Measurements from ENCODE around the gene PHLDA1. TPM values are rescaled to one million over a fixed set of nuclear protein-coding genes. Genes with fewer than 3 reads are reported as not detected.
A peak's percentile ranks its signal among the peaks of the same experiment; 100 is the strongest.

PHLDA1 gene
- total and polyA plus RNA-seq, 10 of the 15 experiments (the other 5 are each of a cell fraction or from before 2014, with no cell fraction given), result 0.66 to 14.2 (median 1.3) TPM

- ATAC-seq, result no peak
- WGBS (ENCODE audit: insufficient coverage, insufficient replicate concordance, low lambda C conversion rate, missing lambda C conversion rate), result 2% methylated on average over 26 of the region's 26 CpGs
- H3K4me3 ChIP-seq, result peak overlapping the region; percentile 85
- peak overlapping the region; percentile 100 for H3K4me2 ChIP-seq (ENCODE audit: control insufficient read depth, insufficient read depth)
- POLR2A ChIA-PET, result interaction anchor here (0.6 to 8.9 kb wide), 22 partner anchors 9 to 547 kb away, joined by 3 to 111 read pairs (median 4); partner anchors contain the start of genes BBS10 and NAP1L1
- peak overlapping the region; percentile 34; the same call in 1 of the 2 replicates for H3K9ac ChIP-seq (ENCODE audit: control insufficient read depth, insufficient read depth, low read length)
- no peak for FAIRE-seq
- RAD21 ChIA-PET (ENCODE audit: unreplicated experiment), result interaction anchor here (0.6 to 9.8 kb wide), 55 partner anchors 9 to 549 kb away, joined by 3 to 144 read pairs (median 4); partner anchors contain the start of genes BBS10, GLIPR1 and KRR1
- no peaks in the 10 kb centered on the region for H3K79me2 ChIP-seq (ENCODE audit: control insufficient read depth, insufficient read depth, low read length)
- H3K9me3 ChIP-seq (replicated peaks; ENCODE audit: control insufficient read depth, insufficient read depth, low read length), result no peaks in the 10 kb centered on the region
- no peaks in the 10 kb centered on the region for H4K20me1 ChIP-seq (ENCODE audit: control insufficient read depth, insufficient read depth)
- H3K27ac ChIP-seq (ENCODE audit: control insufficient read depth, insufficient read depth), result no peak overlapping the region; the same call in 1 of the 2 replicates
- peaks cover 17% of the 10 kb centered on the region for H3K4me1 ChIP-seq (ENCODE audit: control insufficient read depth, insufficient read depth, low read length)
- DNase-seq (ENCODE audit: low read depth, low spot score), result no peak
- no peaks in the 10 kb centered on the region; a peak in 1 of 4 replicates for H3K27me3 ChIP-seq (replicated peaks in 1 of 2; ENCODE audit: control insufficient read depth in 2 of 2, insufficient read depth in 2 of 2, low read length in 1 of 2)
- SMC1A ChIA-PET (ENCODE audit: uncharacterized antibody, unreplicated experiment), result interaction anchor here (0.6 to 17.8 kb wide), 29 partner anchors 10 to 551 kb away, joined by 3 to 327 read pairs (median 4); partner anchors contain the start of gene BBS10
- H3K36me3 ChIP-seq (ENCODE audit: control insufficient read depth in 2 of 2, insufficient read depth in 2 of 2, low read length in 1 of 2), result no peaks in the 10 kb centered on the region
- CTCF ChIA-PET, result interaction anchor here (0.9 to 10.1 kb wide), 31 partner anchors 10 to 547 kb away, joined by 3 to 144 read pairs (median 6); partner anchors contain the start of genes BBS10 and KRR1
- intact Hi-C loops (cut with micrococcal nuclease; ENCODE audit: unreplicated experiment), result loop anchor here (1.0 to 5.0 kb wide), 11 partner anchors 49 to 519 kb away; partner anchors contain the start of genes BBS10 and KRR1
- no peak for TF ChIP-seq CREB1 (IDR thresholded peaks at IDR 0.05; ENCODE audit: low read depth)
- no peak for TF ChIP-seq IRF4 (IDR thresholded peaks at IDR 0.05; ENCODE audit: low read depth, low read length)
- TF ChIP-seq, protein P1, sequence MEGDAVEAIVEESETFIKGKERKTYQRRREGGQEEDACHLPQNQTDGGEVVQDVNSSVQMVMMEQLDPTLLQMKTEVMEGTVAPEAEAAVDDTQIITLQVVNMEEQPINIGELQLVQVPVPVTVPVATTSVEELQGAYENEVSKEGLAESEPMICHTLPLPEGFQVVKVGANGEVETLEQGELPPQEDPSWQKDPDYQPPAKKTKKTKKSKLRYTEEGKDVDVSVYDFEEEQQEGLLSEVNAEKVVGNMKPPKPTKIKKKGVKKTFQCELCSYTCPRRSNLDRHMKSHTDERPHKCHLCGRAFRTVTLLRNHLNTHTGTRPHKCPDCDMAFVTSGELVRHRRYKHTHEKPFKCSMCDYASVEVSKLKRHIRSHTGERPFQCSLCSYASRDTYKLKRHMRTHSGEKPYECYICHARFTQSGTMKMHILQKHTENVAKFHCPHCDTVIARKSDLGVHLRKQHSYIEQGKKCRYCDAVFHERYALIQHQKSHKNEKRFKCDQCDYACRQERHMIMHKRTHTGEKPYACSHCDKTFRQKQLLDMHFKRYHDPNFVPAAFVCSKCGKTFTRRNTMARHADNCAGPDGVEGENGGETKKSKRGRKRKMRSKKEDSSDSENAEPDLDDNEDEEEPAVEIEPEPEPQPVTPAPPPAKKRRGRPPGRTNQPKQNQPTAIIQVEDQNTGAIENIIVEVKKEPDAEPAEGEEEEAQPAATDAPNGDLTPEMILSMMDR (IDR thresholded peaks at IDR 0.05 in 2 of 3, conservative IDR thresholded peaks at IDR 0.05 in 1 of 3; ENCODE audit: control insufficient read depth in 2 of 3, extremely low read depth in 1 of 3, insufficient read depth in 1 of 3, low read depth in 3 of 3, low read length in 3 of 3), result no peak
- TF ChIP-seq DPF2 (IDR thresholded peaks at IDR 0.05), result peak; percentile 4; the same call in 1 of the 2 replicates
- TF ChIP-seq, protein P2, sequence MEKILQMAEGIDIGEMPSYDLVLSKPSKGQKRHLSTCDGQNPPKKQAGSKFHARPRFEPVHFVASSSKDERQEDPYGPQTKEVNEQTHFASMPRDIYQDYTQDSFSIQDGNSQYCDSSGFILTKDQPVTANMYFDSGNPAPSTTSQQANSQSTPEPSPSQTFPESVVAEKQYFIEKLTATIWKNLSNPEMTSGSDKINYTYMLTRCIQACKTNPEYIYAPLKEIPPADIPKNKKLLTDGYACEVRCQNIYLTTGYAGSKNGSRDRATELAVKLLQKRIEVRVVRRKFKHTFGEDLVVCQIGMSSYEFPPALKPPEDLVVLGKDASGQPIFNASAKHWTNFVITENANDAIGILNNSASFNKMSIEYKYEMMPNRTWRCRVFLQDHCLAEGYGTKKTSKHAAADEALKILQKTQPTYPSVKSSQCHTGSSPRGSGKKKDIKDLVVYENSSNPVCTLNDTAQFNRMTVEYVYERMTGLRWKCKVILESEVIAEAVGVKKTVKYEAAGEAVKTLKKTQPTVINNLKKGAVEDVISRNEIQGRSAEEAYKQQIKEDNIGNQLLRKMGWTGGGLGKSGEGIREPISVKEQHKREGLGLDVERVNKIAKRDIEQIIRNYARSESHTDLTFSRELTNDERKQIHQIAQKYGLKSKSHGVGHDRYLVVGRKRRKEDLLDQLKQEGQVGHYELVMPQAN (conservative IDR thresholded peaks at IDR 0.05), result 0 out of 2 replicates have a peak, but pooled peaks have one; percentile 70
- no peak for TF ChIP-seq EP300 (IDR thresholded peaks at IDR 0.05; ENCODE audit: borderline replicate concordance in 1 of 2, control insufficient read depth in 1 of 2, low read depth in 2 of 2, low read length in 2 of 2)
- no peak for TF ChIP-seq SMAD1 (IDR thresholded peaks at IDR 0.05; ENCODE audit: low read depth, partially characterized antibody)
- TF ChIP-seq SUPT20H (IDR thresholded peaks at IDR 0.05; ENCODE audit: borderline replicate concordance, control insufficient read depth, low read depth, low read length), result no peak
- no peak for TF ChIP-seq TCF7 (IDR thresholded peaks at IDR 0.05; ENCODE audit: borderline replicate concordance)
- no peak for TF ChIP-seq NR2C1 (IDR thresholded peaks at IDR 0.05)
- TF ChIP-seq, protein P3, sequence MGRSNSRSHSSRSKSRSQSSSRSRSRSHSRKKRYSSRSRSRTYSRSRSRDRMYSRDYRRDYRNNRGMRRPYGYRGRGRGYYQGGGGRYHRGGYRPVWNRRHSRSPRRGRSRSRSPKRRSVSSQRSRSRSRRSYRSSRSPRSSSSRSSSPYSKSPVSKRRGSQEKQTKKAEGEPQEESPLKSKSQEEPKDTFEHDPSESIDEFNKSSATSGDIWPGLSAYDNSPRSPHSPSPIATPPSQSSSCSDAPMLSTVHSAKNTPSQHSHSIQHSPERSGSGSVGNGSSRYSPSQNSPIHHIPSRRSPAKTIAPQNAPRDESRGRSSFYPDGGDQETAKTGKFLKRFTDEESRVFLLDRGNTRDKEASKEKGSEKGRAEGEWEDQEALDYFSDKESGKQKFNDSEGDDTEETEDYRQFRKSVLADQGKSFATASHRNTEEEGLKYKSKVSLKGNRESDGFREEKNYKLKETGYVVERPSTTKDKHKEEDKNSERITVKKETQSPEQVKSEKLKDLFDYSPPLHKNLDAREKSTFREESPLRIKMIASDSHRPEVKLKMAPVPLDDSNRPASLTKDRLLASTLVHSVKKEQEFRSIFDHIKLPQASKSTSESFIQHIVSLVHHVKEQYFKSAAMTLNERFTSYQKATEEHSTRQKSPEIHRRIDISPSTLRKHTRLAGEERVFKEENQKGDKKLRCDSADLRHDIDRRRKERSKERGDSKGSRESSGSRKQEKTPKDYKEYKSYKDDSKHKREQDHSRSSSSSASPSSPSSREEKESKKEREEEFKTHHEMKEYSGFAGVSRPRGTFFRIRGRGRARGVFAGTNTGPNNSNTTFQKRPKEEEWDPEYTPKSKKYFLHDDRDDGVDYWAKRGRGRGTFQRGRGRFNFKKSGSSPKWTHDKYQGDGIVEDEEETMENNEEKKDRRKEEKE (IDR thresholded peaks at IDR 0.05), result no peak
- TF ChIP-seq LARP7 (IDR thresholded peaks at IDR 0.05), result 0 out of 2 replicates have a peak, but pooled peaks have one; percentile 96
- TF ChIP-seq CEBPB (IDR thresholded peaks at IDR 0.05; ENCODE audit: borderline replicate concordance in 1 of 2, low read depth in 2 of 2, low read length in 2 of 2), result no peak
- BruUV-seq (replicated peaks), result no TSS peak
- peak overlapping the region; percentile 65 for H2AFZ ChIP-seq (ENCODE audit: control insufficient read depth, low read depth, low read length)
- in situ Hi-C loops (cut with MboI), result no loop called here
Measured at GRCh38 chr12:76031081-76031413, 529 bp downstream of the PHLDA1 start.
